Astrocyte of the cerebellum (primary cell): ENCODE data around the gene KLC1.
"Not testable (repeated sequence)": the region's sequence is repeated elsewhere in the genome, so short reads cannot be mapped to it uniquely, and the experiment has no call there.

Source experiments
- DNase-seq: peaks from one replicate; pipeline ENCODE4 v3.0.0-alpha.2; 2011; ENCODE audit warnings: low read depth
- H3K4me3 ChIP-seq: 2 replicates; pipeline ENCODE4 v1.5.1; 2011; ENCODE audit warnings: mild to moderate bottlenecking, low read depth, low read length, moderate library complexity
- CTCF ChIP-seq: IDR thresholded peaks from 2 replicates; pipeline ENCODE4 v1.5.1; 2012; ENCODE audit warnings: low read length, low read depth, moderate library complexity, mild to moderate bottlenecking; ENCODE audit errors: missing control alignments
- in situ Hi-C: cut with HindIII; loops from 2 replicates; pipeline ENCODE4 v1.10.0; 2017; ENCODE audit warnings: low sequenced_read_pairs

Gene KLC1

DNA sequence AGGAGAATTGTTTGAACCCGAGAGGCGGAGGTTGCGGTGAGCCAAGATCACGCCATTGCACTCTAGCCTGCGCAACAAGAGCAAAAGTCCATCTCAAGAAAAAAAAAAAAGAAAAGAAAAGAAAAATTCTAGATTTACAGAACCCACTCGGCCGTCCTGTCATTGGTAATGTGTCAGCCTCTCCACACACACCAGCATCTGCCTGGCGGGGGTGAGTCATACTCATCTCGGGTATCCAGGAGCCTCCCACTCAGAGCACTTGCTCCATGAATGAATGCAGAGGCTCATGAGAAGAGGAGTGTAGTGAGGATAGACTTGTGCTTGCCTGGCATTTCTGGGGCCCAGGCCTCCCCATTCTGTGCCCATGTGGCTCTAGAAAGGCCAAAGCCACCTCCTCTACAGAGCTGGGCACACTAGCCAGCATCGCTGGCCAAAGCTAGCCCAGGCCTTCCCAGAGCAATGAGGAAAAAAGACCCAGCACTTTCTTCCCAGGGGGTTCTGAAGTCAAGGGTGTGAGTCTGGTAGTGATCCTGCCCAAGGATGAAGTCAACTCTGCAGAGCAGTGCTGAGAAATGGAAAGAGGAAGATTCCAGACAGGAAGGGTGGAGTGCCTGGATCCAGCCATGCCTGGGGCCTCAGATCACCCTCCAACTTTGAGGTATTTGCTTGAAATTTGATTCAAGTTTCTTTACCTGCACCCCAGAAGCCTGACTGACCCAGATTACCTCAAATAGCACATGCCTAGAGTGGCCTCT is 31.2 kb upstream of the KLC1 start:
- TF ChIP-seq CTCF = no peak
- in situ Hi-C loops = no loop called here
- DNase-seq = peak; percentile 59
- H3K4me3 ChIP-seq = no peak overlapping the region

GRCh38 chr14:103600503-103600902 is 28.5 kb upstream of the KLC1 start:
- H3K4me3 ChIP-seq = no peak overlapping the region
- no peak for TF ChIP-seq CTCF
- no peak for DNase-seq
- in situ Hi-C loops = no loop called here

DNA sequence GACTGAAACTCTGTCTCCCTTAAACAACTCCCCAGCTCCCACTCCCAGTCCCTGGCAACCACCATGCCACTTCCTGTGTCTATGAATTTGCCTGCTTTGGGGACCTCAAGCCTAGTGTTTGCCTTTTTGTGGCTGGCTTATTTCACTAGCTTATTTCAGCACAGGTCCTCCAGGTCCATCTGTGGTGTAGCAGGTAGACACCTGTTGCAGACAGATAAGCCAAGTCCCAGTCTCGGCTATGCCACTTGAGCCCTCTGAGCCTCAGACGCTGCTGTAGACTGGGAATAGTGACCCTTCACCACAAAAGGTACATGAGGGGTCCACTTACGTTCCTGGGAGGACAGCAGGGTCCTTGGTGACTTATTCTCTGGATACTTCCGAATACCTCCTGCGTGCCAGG is 24.4 kb upstream of the KLC1 start:
- H3K4me3 ChIP-seq = no peak overlapping the region
- TF ChIP-seq CTCF = no peak
- in situ Hi-C loops = no loop called here
- DNase-seq = no peak

GRCh38 chr14:103606963-103607668 is 21.9 kb upstream of the KLC1 start:
- in situ Hi-C loops = no loop called here
- no peak overlapping the region for H3K4me3 ChIP-seq
- TF ChIP-seq CTCF = no peak
- DNase-seq = peak; percentile 93

DNA sequence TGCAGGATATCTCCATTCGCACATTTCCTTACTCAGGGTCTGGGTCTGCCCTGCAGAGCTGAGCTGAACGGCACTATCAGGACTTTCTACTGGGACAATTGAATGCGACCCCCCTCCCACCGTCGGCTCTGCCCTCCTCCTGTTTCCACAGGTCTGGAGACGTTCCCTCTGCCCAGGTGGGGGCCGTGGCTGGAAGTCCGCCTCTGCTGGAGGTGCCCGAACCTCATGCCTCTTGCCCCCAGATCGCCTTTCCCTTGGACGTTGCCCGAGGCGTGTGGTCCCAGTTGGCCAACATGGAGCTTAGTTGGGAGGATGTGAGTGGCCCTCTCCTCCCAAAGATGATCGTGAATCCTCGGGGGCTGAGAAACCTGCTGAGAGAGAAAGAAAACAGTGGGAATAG is 21.2 kb upstream of the KLC1 start:
- H3K4me3 ChIP-seq = no peak overlapping the region
- DNase-seq = no peak
- in situ Hi-C loops = no loop called here
- TF ChIP-seq CTCF = no peak

DNA sequence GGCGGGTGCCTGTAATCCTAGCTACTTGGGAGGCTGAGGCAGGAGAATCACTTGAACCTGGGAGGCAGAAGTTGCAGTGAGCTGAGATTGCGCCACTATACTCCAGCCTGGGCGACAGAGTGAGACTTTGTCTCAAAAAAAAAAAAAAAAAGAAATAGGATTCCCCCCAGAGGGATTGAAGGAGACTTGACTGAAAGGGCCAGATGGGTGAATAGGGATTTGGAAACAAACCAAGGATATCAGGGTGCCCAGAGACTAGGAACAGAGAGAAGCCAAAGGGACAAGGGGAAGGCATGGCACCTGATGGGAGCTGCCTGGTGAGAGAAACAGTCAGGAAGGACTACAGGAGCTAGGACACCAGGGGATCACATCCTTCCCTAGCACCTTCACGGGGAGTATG is 19.9 kb upstream of the KLC1 start:
- in situ Hi-C loops, DNase-seq, H3K4me3 ChIP-seq: not testable (repeated sequence)

DNA sequence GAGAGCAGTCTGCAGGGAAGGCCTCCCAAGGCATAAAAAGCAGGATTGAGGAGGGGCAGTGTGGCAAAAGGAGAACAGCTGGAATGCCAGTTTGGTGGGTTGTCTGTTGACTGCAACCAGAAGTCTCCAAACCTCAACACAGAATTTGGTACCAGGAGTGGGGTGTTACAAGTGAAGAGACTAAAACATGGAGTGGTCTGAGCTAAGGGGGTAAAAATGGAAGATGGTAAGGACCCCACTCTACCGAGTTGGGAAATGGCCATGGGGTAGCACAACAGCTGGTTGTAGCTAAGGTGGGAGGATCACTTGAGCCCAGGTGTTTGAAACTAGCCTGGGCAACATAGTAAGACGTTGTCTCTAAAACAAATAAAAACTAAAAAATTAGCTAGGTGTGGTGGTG is 17.8 kb upstream of the KLC1 start:
- no peak for TF ChIP-seq CTCF
- in situ Hi-C loops = no loop called here
- DNase-seq = no peak
- no peak overlapping the region for H3K4me3 ChIP-seq
